IgD-negative memory B cell (primary cell): ENCODE measurements around the gene MAML3. TPM values are rescaled to one million over a fixed set of nuclear protein-coding genes. Genes with fewer than 3 reads are reported as not detected.

Experiments used
- H3K27ac Mint-ChIP-seq, 3 donors: one replicate each; pipeline ENCODE4 v1.8.0; 2020 to 2022; ENCODE audit warnings: mild to moderate bottlenecking in 3 of 3, mixed read lengths in 3 of 3, moderate library complexity in 1 of 3
- H3K27me3 Mint-ChIP-seq: one replicate; pipeline ENCODE4 v1.8.0; 2021; ENCODE audit warnings: mixed read lengths
- H3K36me3 Mint-ChIP-seq: one replicate; pipeline ENCODE4 v1.8.0; 2020; ENCODE audit warnings: mild to moderate bottlenecking, mixed read lengths
- H3K4me1 Mint-ChIP-seq, 3 donors: one replicate each; pipeline ENCODE4 v1.8.0; 2020 to 2022; ENCODE audit warnings: mixed read lengths in 3 of 3, mild to moderate bottlenecking in 1 of 3
- H3K4me3 Mint-ChIP-seq, 4 donors: one replicate each; pipeline ENCODE4 v1.8.0; 2020 to 2022; ENCODE audit warnings: mild to moderate bottlenecking in 4 of 4, mixed read lengths in 4 of 4, moderate library complexity in 3 of 4
- H3K9me3 Mint-ChIP-seq, 3 donors: one replicate each; pipeline ENCODE4 v1.8.0; 2020 to 2021; ENCODE audit warnings: mixed read lengths in 3 of 3, mild to moderate bottlenecking in 1 of 3
- polyA plus RNA-seq: library from polyadenylated mRNA; unstranded; fragments of 300-500 nt; fragmentation: Illumina TruSeq; gene quantifications from one replicate; pipeline ENCODE4 v1.2.3, GENCODE V29; 2021

Gene MAML3
- polyA plus RNA-seq, 1 donor from 2014 or later: 0.03 TPM

DNA sequence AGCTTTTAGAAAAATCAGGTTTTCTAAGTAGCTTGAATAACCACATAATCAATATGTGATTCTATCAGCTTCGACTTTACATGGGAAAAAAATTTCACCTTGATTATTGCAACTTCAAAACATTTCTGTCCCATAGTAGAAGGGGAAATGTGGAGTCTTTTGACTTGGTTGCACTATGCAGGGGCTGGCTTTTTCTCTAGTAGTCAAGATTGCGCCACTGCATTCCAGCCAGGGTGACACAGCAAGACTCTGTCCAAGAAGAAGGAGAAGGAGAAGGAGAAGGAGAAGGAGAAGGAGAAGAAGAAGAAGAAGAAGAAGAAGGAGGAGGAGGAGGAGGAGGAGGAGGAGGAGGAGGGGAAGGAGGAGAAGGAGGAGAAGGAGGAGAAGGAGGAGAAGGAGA, 84.9 kb downstream of the MAML3 start:
- peaks cover 0 to 13% (median 8%) of the 10 kb centered on the region in 3 donors for H3K4me1 Mint-ChIP-seq
- H3K27me3 Mint-ChIP-seq: peaks cover 9% of the 10 kb centered on the region
- peaks cover 2% of the 10 kb centered on the region for H3K36me3 Mint-ChIP-seq
- no peak overlapping the region for H3K4me3 Mint-ChIP-seq
- H3K27ac Mint-ChIP-seq: no peak overlapping the region
- no peaks in the 10 kb centered on the region for H3K9me3 Mint-ChIP-seq

DNA sequence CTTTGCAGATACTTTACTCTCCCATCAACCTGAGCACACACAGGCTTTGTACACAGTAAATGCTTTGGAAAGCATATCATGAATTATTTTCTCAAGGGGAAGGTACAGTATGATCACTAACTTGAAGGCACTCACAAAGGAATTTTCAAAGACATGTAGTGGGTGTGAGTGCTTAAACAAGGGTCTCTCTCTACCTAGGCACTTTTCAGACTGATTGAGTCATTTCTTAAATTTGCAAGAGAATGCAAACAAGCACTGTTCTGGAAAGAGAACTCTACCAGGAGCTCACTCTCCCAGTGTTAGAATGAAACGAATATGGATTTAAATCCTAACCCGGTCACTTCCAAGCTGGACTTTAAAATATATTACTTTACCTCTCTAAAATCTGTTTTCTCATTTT, 85.7 kb downstream of the MAML3 start:
- Mint-ChIP-seq H3K36me3 (peaks cover under 1% of the 10 kb centered on the region), H3K4me1 (peaks cover 0 to 13% (median 8%) of the 10 kb centered on the region in 3 donors), H3K27me3 (peaks cover 9% of the 10 kb centered on the region), H3K27ac (no peak overlapping the region), H3K4me3 (no peak overlapping the region), H3K9me3 (no peaks in the 10 kb centered on the region)

DNA sequence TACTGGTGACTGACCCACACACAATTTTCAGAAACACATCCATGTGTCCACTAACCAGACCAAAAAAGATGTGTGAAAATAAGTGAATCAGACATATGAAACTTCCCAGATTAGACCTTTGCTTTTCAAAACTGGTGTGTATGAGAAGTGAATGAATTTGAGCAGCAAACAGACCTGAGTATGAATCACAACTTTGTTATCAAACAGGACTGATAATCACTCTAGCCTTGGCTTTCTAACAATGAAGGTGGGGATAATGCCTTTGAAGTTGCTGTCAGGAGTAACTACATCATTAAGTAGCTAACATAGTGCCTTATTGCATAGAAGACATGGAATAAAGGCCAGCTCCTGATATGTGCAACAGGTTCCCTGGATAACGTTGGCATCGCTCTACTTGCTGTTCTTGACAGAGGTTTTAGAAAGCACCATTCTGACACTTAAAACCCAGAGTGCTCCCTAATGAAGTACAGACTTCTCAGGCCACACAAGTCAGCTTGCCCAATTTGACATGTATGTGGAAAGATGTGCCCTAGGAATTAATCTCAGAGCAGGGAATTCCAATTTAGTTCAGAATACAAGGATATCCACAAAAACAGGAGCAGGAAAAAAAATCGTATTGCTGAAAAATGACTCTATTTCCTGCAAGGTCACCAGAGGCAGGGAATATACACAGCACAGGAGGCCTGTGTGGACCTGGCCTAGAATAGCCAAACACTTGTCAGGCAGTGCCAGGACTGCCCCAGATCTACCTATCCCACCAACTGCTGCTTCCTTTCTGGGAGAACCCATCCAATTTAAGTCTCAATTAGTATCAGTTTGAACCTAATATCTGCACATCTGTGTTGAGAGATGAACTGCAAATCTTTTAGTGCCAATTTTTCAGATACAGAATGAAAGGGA, 87.7 kb downstream of the MAML3 start:
- H3K27me3 Mint-ChIP-seq: peaks cover 12% of the 10 kb centered on the region
- H3K27ac Mint-ChIP-seq: no peak overlapping the region

GRCh38 chr4:140065393-140065792, 88.6 kb downstream of the MAML3 start:
- Mint-ChIP-seq H3K4me1 (peaks cover 0 to 3% (median 0%) of the 10 kb centered on the region in 3 donors), H3K27ac (no peak overlapping the region), H3K36me3 (no peaks in the 10 kb centered on the region), H3K27me3 (peaks cover 15% of the 10 kb centered on the region), H3K4me3 (no peak overlapping the region), H3K9me3 (no peaks in the 10 kb centered on the region)

More for the DNA sequence above, 87.7 kb downstream of the MAML3 start:
- Mint-ChIP-seq H3K4me3 (no peak overlapping the region), H3K36me3 (no peaks in the 10 kb centered on the region), H3K4me1 (peaks cover 0 to 6% (median under 1%) of the 10 kb centered on the region in 3 donors), H3K9me3 (no peaks in the 10 kb centered on the region)

DNA sequence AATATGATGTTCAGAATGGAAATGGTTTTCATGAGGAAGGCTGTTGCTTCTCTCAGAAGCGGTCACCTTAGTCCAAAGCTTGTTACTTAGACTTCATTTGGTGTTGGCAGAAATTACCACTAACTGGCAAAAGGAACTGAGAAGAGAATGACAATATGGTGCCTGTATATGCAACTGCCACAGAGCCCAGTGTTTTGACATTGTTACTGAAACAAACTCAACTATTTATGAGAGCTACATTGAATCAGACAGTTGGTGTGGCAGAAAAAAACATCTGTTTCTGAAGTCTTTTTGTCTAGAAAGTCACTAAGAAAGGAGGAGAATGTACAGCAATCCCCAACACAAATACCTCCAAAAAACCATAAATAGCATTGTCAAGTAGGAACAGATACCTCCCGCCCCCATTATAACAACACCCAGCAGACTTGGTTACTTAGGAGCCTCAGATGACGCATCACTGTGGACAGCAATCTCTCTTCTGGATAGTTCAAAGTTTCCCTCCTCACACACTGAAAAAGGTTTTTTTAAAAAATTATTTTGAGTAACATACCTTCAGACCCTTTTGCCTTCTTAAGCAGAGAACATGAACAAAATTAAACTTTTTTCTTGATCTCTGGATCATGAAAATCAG, 92.2 kb downstream of the MAML3 start:
- no peaks in the 10 kb centered on the region for H3K9me3 Mint-ChIP-seq
- peaks cover 2 to 5% (median 3%) of the 10 kb centered on the region in 3 donors for H3K4me1 Mint-ChIP-seq
- peaks cover 18% of the 10 kb centered on the region for H3K27me3 Mint-ChIP-seq
- H3K27ac Mint-ChIP-seq: no peak overlapping the region
- no peak overlapping the region for H3K4me3 Mint-ChIP-seq
- H3K36me3 Mint-ChIP-seq: no peaks in the 10 kb centered on the region

- Mint-ChIP-seq H3K9me3 (no peaks in the 10 kb centered on the region), H3K36me3 (no peaks in the 10 kb centered on the region), H3K4me1 (peaks cover 2 to 5% (median 3%) of the 10 kb centered on the region in 3 donors), H3K4me3 (no peak overlapping the region), H3K27ac (no peak overlapping the region), H3K27me3 (peaks cover 23% of the 10 kb centered on the region)
Observed at GRCh38 chr4:140061194-140061593, 92.8 kb downstream of the MAML3 start.

- H3K9me3 Mint-ChIP-seq: no peaks in the 10 kb centered on the region
- no peak overlapping the region for H3K4me3 Mint-ChIP-seq
- H3K27ac Mint-ChIP-seq: no peak overlapping the region
- no peaks in the 10 kb centered on the region for H3K36me3 Mint-ChIP-seq
- H3K4me1 Mint-ChIP-seq: peaks cover 2 to 7% (median 5%) of the 10 kb centered on the region in 3 donors
- H3K27me3 Mint-ChIP-seq: peaks cover 36% of the 10 kb centered on the region
Observed at GRCh38 chr4:140059159-140059558, 94.8 kb downstream of the MAML3 start.

DNA sequence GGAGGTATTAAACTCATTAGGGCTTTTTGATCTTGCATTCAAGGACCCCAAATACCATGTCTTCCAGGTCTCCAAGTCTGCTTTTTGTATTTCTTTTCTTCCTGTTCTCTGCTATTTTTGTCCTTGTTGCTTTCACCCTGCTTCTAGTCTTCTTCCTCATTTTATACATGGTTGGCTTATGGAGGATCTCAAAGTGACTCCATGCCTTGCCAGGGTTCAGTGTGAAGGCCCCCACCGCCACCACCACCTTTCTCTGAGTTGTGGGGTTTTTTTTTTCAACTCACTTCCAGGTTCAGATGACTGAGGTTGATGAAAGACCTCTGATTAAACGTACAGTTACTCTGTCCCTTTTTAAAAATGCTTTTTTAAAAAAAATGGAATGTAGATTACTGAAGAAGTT, 96.3 kb downstream of the MAML3 start:
- Mint-ChIP-seq H3K36me3 (no peaks in the 10 kb centered on the region), H3K4me3 (no peak overlapping the region)

GRCh38 chr4:140056015-140056414, 98.0 kb downstream of the MAML3 start:
- peaks cover 2 to 11% (median 10%) of the 10 kb centered on the region in 3 donors for H3K4me1 Mint-ChIP-seq
- H3K27me3 Mint-ChIP-seq: peaks cover 39% of the 10 kb centered on the region
- no peak overlapping the region for H3K4me3 Mint-ChIP-seq
- no peak overlapping the region for H3K27ac Mint-ChIP-seq
- no peaks in the 10 kb centered on the region for H3K36me3 Mint-ChIP-seq
- no peaks in the 10 kb centered on the region for H3K9me3 Mint-ChIP-seq

More for the DNA sequence above, 96.3 kb downstream of the MAML3 start:
- no peak overlapping the region for H3K27ac Mint-ChIP-seq
- H3K9me3 Mint-ChIP-seq: no peaks in the 10 kb centered on the region
- peaks cover 38% of the 10 kb centered on the region for H3K27me3 Mint-ChIP-seq
- H3K4me1 Mint-ChIP-seq: peaks cover 2 to 11% (median 10%) of the 10 kb centered on the region in 3 donors

DNA sequence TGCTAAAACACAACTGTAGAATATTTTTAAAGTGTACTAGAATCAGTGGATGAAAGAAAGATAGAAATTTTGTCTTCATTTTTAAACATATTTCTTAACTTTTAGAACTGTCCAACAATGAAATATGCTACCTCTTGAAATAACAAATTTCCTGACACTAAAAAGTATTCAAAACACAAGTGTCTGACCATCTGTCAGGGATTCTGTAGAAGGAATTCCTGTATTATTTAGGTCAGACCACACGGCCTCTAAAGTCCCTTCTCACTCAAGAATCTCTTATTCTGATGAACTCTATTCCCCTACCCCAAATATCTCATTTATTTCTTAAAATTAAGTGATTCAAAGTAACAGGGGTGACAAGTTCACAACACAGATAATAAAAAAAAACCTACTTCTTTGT, 99.1 kb downstream of the MAML3 start:
- Mint-ChIP-seq H3K27ac (peak overlapping the region in 1 of 3 donors; percentile 6), H3K36me3 (no peaks in the 10 kb centered on the region), H3K4me1 (peaks cover 5 to 11% (median 10%) of the 10 kb centered on the region in 3 donors), H3K9me3 (no peaks in the 10 kb centered on the region), H3K4me3 (peak overlapping the region in 1 of 4 donors; percentile 67), H3K27me3 (peaks cover 44% of the 10 kb centered on the region)

- Mint-ChIP-seq H3K4me3 (no peak overlapping the region), H3K9me3 (no peaks in the 10 kb centered on the region)
Observed at GRCh38 chr4:140053185-140053584, 100.8 kb downstream of the MAML3 start.

DNA sequence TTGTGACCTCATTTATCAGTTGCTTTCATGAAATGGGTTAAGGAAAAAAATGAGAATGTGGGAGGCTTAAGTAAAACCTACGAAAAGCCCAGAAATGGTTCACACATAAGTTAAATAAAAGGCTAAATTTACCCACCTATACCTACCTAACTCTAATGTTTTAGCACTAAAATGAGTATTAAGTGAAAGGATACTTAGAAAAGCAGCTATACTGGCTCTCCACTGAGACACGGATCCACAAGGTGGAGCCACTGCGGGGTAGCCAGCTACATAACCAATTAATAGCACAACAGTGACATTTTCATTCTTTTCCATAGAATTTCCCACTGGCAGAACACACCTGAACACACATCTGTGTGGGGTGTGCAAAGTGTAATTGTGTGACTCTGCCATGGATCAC, 101.9 kb downstream of the MAML3 start:
- H3K9me3 Mint-ChIP-seq: no peaks in the 10 kb centered on the region
- H3K27me3 Mint-ChIP-seq: peaks cover 51% of the 10 kb centered on the region
- no peak overlapping the region for H3K27ac Mint-ChIP-seq
- H3K4me1 Mint-ChIP-seq: peaks cover 11 to 19% (median 16%) of the 10 kb centered on the region in 3 donors
- H3K4me3 Mint-ChIP-seq: no peak overlapping the region
- no peaks in the 10 kb centered on the region for H3K36me3 Mint-ChIP-seq

More at GRCh38 chr4:140053185-140053584, 100.8 kb downstream of the MAML3 start:
- Mint-ChIP-seq H3K27me3 (peaks cover 50% of the 10 kb centered on the region), H3K4me1 (peaks cover 15 to 22% (median 16%) of the 10 kb centered on the region in 3 donors), H3K36me3 (no peaks in the 10 kb centered on the region), H3K27ac (no peak overlapping the region)

DNA sequence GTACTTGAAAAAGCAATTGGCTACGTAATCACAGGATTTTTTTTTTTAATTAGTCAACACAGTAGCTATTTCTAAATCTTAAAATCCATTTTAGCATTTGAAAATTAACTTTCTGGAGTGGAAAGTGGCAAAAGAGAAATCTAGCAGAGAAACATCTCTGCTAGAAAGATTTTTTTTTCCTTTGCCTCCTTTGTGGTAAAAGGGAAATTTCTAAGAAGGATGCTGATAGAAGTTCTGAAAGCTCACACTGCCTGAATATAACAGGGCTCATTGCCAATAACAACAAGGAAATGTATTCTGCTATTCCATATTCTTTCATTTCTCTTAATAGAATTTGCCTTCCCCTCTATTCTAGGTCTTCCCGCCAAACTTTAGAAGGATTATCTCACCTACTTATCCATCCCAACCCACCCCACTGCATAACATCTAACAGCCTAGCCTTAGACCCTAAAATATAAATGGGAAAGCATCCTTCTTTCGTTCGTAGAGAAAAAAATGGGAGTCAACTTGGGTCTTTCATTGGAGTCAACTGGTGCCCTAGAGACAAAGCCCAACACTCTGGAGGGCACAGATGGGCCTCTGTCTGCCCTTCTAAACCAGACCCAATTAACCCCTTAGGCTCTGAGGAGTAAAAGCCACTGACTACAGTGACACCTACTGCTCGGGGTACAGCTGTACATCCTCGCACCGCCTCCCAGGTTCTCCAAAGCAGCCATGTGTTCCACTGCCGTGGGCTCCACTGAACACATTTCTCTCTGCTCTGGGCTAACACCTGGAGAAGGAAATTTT, 103.9 kb downstream of the MAML3 start:
- Mint-ChIP-seq H3K4me3 (peak overlapping the region in 2 of 4 donors; percentile 61 to 89), H3K9me3 (no peaks in the 10 kb centered on the region), H3K36me3 (no peaks in the 10 kb centered on the region), H3K27me3 (peaks cover 39% of the 10 kb centered on the region), H3K4me1 (peaks cover 11 to 19% (median 19%) of the 10 kb centered on the region in 3 donors), H3K27ac (no peak overlapping the region)

- H3K9me3 Mint-ChIP-seq: no peaks in the 10 kb centered on the region
- peak overlapping the region; percentile 1 to 89 (median 74) for H3K4me3 Mint-ChIP-seq
- peak overlapping the region in 2 of 3 donors; percentile 7 to 72 for H3K27ac Mint-ChIP-seq
- H3K36me3 Mint-ChIP-seq: no peaks in the 10 kb centered on the region
- peaks cover 31% of the 10 kb centered on the region for H3K27me3 Mint-ChIP-seq
- peaks cover 11 to 19% (median 16%) of the 10 kb centered on the region in 3 donors for H3K4me1 Mint-ChIP-seq
Observed at GRCh38 chr4:140049024-140049848, 104.7 kb downstream of the MAML3 start.
